Bone marrow (tissue), 2 donors: ENCODE measurements around the gene EHMT1.
"Not testable (repeated sequence)": the region's sequence is repeated elsewhere in the genome, so short reads cannot be mapped to it uniquely, and the experiment has no call there.

Experiments used
- DNase-seq, 2 donors: peaks; one replicate each; lab custom pipeline; 2025; lab: John Stamatoyannopoulos, UW

EHMT1 gene

DNA sequence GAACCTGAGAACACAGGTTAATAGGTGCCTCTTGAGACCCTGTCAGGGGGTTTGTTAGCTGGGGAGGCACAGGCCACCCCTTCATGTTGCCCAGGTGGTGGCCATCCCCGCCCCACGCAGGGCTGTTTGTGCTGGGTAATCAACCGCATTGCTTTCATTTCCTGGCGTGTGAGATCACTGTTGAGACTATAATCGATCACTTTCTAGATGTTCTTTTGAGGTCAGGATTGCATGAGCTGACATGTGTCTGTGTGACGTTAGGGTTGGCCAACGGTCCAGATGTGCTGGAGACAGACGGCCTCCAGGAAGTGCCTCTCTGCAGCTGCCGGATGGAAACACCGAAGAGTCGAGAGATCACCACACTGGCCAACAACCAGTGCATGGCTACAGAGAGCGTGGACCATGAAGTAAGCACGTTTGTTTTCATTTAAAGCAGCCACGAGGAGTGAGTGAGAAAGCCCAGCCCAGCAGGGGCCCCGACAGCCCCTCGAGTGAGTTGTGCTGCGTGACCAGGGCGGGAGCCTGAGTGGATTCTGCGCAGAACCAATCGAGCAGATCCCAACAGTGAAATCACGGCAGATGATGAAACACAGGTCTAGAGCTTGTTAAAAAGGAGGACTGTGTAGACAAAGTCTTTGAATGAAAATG is 143.7 kb downstream of the EHMT1 start:
- no peak for DNase-seq

DNA sequence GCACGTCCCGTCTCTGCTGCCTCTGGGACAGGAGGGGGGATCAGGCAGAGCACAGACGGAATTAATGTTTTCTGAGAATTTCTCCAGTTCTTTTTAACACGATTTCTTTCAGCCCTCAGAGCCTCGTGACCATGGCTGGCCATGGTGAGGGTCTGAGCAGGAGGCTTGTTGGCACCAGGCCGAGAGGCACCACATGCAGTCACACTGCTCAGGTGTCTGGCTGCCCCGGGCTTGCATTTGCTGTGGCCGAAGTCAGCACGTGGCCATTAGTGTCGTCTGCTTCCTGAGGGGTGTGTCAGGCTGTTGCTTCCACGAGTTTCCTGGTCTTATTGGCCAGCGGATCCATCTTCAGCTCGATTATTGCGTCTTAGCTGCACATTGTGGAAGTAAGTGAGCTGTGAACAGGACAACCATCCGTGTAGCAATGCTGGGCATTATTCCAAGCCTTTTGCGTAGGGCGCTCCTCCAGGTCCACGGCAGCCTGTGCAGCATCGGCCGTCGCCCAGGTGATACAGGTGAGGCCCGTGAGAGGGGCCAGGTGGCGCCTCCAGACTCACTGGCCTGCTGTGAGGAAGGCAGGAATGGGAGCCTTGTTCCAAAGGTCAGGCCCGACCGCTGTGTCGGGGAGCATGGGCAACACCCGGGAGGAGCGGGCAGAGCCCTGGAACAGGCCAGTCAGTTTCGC is 144.6 kb downstream of the EHMT1 start:
- no peak for DNase-seq

DNA sequence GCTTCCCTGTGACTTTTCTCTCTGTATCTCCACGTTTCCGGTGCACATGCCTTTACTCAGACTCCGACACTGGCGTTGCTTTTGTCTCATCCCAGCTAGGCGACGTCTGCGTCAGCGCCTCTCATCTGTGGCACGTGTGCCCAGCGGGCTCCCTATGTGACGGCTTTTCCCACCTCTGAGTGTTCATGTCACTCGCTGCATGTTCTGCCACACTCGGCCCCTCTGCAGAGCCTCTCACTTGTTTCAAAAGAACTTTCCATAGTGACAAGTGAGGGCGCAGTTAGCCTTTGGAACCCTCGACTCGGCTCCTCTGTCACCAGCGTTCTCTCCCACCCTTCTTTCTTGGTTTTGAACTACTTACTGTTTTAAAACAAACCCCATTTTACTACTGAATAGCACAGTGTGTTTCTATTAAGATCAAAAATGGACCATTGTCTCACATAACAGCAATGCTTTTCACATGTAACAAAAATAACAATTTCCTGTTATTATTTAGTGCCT is 145.4 kb downstream of the EHMT1 start:
- DNase-seq, result no peak

DNA sequence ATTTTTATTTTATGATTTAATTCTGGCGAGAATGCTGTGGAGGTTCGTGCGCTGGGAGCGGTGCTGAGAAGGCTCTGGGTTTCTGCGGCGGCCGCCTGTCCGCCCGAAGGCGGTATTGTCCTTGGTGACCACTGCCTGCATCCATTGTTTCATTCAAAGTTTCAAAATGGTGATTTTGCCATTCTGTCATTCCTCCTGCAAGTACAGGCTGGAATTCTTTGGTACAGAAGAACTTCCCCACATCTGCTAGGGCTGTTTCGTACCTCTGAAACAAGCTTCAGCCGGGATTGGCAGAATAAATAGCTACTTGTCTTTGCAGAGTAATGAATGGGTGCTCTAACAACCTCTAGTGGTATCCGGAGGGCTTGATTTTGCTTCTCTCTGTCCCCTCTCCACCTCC is 146.2 kb downstream of the EHMT1 start:
- no peak for DNase-seq

DNA sequence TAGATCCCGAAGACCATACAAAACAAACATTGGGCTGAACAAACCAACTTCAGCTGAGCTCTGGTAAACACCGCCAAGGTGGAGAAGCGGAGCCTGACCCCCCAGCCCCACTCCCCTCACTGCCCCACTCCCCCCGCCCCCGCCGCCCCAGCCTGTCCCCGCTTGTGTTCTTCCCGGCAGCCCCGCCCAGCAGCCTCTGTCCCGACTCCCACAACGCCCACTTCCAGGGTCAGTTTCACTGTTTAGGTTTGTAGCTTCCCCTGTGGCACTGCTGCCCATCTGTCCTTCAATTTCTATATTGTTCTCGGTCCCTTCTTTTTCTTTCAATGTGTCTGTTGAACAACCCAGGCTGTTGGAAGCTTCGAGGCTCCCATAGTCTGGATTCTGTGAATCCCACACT is 146.7 kb downstream of the EHMT1 start:
- no peak for DNase-seq

DNA sequence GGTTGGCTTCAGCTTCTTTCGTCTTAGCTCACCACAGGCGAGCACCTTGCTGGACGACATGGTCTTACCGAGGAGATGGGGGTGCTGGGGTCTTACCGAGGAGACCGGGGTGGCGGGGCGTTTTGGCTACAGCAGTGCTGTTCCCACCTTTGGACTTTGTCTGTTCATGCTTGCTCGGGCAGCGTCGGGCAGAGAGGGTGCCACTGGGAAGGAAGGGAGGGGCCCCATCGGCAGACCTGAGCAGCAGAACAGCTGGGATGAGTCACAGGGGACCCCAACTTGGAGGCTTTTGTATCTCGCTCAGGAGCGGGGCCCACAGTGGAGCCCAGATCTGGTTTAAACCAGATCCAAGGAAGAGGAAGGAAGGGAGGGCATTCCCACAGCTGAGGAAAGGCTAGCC is 152.8 kb downstream of the EHMT1 start:
- DNase-seq, result no peak

DNA sequence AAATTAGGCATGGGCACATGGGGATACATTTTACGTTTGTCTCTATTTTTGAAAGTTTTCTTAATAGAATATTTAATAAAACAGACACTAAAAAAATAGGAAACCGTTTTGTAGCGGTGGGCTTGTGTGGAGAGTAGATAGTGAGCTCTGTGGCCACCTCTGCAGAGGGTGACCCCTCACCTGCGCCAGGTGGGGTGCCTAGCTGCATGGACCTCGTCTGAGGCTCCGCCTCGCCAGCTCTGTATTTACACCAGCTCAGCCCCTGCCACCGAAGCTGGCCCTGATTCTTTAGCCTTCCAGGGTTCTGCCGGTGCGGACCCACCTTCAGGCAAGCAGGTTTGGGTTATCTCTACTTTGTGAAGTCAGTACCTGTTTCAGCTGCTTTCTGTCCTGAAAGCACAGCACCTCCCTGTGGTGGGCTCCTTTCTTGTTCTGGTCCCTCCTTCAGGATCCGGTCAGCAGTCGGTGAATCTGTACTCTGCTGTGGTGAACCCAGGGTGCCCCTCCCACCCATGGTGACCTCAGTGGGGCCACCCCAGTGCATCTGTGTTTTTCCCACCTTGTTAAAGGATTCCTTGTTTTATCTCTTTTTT is 153.6 kb downstream of the EHMT1 start:
- DNase-seq, result no peak

DNA sequence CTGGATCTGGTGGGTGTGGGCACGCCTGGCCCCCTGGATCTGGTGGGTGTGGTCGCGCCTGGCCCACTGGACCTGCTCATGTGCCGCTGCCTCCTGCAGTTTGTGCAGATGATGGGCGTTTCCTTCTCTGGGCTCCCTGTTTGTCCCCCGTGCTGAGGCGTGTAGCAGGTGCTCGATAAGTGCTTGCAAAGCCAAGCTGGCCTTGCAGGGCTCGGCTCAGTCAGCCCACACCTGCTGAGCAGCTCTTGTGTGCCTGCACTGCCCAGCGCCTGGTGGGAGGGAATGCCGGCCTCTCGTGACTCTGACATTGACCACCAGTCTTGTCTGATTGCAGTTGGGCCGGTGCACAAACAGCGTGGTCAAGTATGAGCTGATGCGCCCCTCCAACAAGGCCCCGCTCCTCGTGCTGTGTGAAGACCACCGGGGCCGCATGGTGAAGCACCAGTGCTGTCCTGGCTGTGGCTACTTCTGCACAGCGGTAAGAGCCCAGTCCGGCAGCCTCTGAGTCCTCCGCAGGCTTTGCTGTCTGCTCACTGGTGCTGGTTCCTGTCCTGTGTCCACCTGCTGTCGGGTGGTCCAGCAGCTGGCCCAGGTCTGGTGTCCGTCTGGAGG is 156.1 kb downstream of the EHMT1 start:
- DNase-seq, result no peak

DNA sequence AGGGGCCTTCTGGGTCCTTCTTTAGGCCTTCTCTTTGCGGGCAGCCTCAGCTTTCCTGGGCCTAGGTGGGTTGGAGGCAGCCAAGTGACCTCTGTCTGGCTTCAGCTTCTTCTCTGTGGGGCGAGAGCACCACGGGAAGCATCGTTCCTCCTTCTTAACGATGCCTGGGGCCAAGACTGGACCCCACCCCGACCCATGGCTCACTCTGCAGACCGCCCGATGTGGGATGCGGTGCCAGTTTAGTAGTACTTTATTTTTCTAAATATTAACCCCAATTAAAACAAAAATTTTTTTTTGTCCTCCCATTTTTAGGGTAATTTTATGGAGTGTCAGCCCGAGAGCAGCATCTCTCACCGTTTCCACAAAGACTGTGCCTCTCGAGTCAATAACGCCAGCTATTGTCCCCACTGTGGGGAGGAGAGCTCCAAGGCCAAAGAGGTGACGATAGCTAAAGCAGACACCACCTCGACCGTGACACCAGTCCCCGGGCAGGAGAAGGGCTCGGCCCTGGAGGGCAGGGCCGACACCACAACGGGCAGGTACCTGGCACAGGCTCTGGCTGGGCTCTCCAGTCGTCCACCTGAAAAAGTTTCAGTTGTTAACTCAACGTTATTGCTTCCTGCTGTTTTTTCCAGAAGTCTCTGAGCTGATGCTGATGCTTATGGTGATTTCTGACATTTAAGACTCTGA is 157.6 kb downstream of the EHMT1 start:
- DNase-seq, result no peak

DNA sequence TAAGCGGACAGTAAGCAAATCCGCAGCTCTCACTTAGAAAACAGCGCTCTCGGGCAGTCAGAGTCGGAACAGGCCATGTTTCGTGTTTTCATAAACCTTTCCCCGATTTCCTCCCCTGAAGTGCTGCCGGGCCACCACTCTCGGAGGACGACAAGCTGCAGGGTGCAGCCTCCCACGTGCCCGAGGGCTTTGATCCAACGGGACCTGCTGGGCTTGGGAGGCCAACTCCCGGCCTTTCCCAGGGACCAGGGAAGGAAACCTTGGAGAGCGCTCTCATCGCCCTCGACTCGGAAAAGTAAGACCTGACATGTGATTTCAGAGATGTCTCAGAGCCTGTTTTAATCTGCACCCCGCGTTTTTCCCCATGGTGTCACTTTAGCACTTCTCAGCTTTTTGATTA is 159.0 kb downstream of the EHMT1 start:
- no peak for DNase-seq

DNA sequence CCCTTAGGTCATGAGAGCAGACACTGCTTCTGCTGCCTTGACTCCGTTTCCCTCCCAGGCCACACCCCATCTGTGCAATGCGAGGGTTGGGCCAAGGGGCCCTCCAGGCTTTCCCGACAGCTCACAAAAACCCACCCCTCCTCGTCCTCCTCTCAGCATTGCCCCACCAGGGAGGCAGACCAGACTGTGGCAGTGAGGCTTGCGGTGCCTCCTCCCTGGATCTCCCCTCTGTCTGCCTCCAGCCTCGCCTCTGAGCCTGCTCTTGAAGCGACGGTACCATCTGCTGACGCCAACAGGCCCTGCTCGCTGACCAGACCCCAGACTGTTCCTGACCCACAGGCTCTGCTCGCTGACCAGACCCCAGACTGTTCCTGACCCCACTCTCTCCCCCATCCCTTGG is 159.5 kb downstream of the EHMT1 start:
- DNase-seq, result no peak

DNA sequence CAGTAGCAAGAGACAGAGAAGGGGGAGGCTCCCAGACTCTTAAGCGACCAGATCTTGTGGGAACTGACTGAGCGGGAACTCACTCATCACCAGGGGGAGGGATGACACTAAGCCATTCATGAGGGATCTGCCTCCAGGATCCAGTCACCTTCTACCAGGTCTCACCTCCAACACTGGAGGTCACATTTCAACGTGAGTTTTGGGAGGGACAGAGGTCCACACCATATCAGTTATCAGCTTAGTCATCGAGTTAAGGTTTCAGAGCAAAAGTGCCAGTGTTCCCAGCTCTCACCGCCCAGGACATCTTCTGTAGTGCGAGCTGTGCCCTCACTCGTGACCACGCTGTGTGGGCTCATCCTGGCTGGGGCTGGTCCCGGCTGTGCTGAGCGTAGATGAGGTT is 160.1 kb downstream of the EHMT1 start:
- no peak for DNase-seq

DNA sequence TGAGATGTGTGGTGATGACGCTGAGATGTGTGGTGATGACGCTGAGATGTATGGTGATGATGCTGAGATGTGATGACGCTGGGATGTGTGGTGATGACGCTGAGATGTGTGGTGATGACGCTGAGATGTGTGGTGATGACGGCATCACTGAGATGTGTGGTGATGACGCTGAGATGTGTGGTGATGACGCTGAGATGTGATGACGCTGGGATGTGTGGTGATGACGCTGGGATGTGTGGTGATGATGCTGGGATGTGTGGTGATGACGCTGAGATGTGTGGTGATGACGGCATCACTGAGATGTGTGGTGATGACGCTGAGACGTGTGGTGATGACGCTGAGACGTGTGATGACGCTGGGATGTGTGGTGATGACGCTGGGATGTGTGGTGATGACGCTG is 161.2 kb downstream of the EHMT1 start:
- DNase-seq, result not testable (repeated sequence)

DNA sequence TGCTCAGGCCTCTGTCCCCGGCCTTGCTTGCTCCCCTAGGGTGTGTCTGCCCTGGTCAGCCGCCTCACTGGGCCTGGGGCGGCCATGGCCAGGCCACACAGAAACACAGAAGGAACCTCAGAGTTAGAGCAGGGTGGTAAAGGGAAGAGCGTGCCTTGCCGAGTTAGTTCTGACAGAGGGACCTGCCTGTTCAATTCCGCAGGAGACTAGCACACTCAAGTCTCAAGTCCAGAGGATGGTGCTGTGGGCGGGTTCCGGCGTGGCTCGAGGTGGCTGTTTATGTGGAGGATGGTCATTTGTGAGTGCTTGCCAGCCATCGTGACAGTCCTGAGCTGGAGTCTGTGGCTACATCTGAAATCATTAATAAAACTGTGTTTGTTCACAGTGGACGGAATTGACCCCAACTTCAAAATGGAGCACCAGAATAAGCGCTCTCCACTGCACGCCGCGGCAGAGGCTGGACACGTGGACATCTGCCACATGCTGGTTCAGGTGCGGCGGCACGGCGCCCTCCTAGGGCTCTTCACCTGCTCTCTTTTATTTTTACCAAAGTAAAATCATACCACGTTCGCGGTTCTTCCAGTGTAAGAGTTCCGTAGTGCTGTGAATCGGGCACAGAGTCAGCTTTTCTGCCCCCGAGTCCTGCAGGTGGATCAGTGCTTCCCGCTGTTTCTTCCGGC is 163.2 kb downstream of the EHMT1 start:
- DNase-seq, result no peak

DNA sequence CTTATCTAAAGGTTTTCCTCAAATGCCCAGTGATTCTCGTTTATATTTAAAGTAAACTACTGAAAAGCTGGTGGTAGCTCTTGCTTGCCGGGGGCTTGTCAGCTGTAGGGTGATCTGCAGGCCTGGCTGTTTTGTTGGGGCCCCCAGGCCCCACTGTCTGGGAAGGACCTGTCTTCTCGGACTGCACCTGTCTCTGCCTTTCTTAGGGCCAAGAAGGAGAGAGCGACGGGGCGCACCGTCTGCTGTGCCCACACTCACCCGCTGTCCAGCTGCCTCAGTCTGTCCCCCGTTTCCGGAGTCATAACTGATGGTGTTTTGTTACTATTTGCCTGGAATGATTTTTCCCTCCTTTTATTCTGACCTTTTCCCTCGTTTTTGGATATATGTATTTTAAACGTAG is 164.7 kb downstream of the EHMT1 start:
- no peak for DNase-seq

DNA sequence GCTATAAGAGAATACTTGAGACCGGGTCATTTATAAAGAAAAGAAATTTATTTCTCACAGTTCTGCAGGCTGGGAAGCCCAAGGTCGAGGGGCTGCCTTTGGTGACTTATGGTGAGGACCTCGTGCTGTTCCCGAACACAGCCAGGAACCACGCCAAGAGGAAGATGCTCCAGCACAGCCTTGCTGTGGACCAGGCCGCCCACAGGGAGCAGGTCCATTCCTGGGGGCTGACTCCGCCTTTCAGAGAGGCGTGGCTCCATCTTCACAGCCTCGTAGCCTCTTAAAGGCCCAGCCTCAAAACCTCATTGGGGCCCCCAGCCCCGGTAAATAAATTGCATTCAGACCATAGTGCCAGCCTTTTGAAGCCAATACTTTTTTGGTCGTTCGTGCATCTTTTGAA is 165.2 kb downstream of the EHMT1 start:
- no peak for DNase-seq

DNA sequence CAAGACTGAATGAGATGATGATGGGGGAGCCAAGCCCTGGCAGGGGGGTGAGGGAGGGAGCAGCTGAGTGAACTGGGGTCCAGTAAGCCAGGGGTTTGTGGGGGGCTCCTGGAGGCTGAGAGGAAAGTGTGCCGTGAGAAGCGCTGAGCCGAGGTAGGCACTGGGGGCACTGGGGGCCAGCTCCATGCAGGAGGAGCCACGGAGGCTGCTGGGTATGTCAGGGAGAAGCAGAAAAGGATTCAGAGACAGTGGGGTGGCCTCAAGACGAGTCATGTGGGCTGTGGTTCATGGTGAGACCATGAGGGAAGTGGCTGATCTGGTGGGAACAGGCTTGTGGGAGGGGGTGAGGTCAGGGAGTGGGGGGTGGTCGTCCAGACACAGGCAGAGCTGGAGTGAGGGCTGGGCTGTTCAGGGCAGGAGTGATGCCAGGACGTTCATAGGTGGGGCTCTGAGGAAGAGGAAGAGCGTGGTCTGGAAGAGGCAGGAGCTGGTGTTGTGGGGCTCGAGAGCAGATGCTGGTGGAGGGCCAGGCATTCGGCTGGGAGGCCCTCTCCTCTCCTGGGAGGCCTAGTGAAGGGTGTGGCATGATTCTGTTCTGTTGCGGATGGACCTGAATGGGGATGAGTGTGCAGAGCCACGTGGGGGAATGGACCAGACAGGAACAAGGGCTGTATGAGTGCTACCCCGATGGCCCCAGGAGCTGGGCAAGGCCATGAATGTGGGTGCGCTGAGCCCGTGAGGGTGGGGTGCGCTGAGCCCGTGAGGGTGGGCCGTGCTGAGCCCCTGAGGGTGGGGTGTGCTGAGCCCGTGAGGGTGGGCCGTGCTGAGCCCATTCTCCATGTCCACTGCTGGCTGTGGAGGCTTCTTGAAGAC is 166.1 kb downstream of the EHMT1 start:
- DNase-seq, result no peak

DNA sequence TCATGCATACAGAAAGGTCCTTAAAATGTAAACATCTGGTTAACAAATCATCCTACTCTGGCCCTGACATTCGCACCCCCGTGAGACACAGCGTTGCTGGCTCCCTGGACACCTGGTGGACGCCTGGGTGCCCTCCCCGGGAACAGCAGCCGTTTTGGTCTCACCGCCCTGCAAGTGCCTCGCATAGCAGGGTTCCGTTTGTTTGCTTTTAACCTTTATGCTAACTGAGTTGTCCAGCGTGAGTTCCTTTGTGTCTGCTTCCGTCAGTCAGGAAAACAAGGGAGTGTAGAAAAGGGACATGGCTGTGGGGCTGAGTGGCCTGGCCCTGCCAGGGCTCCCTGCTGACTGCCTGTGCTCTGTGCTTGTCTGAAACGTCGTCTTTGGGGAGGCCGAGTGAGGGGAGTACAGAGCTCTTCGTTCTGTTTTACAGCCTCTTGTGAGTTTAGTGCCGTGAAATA is 166.9 kb downstream of the EHMT1 start:
- DNase-seq, result no peak

DNA sequence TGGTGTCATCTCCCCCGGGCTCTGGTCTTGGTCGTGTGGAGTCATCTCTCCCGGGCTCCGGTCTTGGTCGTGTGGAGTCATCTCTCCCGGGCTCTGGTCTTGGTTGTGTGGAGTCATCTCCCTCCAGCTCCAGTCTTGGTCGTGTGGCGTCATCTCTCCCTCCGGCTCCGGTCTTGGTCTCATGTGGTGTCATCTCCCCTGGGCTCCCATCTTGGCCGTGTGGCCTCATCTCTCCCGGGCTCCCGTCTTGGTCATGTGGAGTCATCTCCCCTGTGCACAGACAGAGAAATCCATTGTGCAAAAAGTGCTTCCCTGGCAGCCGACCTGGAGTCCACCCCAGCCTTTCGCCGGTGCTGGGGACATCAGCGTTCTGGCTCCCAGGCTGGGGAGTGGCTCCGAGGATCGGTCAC is 167.7 kb downstream of the EHMT1 start:
- no peak for DNase-seq

DNA sequence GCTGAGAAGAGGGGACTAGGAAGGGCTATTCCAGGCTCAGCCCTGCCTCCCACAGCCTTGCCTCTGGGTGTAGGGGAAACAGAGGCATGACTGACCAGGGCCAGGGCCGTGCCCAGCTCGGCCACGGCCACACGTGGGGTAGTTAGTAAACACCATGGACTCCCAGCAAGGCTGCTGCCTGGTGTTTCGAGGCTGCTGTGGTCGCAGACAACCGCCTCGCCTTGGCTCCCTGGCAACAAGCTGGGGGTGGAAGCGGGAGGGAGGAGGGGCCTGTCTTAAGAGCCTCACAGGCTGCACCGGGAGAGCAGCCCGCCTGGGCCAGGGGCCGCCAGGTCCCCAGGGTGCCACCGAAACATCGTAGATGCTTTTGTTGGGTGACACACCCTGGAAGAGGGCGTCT is 168.6 kb downstream of the EHMT1 start:
- no peak for DNase-seq
